Activated CD4-positive, CD25-positive, alpha-beta regulatory T cell treated with anti-CD3 and anti-CD28 coated beads, Interleukin-2, amount 50 U/mL, for 16 hours (primary cell): ENCODE measurements around the gene EIF4E1B.
A peak's percentile ranks its signal among the peaks of the same experiment; 100 is the strongest.

Experiments used
- DNase-seq: peaks from one replicate; pipeline ENCODE4 v3.0.0-alpha.2; 2020; ENCODE audit warnings: low read depth, low spot score

The EIF4E1B gene

GRCh38 chr5:176647030-176647842 lies 16.8 kb downstream of the EIF4E1B start, which contains the start of gene TSPAN17:
Gene TSPAN17, plus strand, starts transcription at chr5:176647484. Its CDS starts 132 bp downstream, at chr5:176647616.
- peak; percentile 93 for DNase-seq

GRCh38 chr5:176647843-176648473 lies 17.5 kb downstream of the EIF4E1B start:
- no peak for DNase-seq

GRCh38 chr5:176648474-176649194 lies 18.2 kb downstream of the EIF4E1B start:
- DNase-seq, result no peak

- no peak for DNase-seq
These were observed 19.9 kb downstream of the EIF4E1B start for GRCh38 chr5:176650354-176650884.

- no peak for DNase-seq
These were observed 21.1 kb downstream of the EIF4E1B start for GRCh38 chr5:176651472-176651980.

- DNase-seq, result no peak
These were observed 21.7 kb downstream of the EIF4E1B start for GRCh38 chr5:176652136-176652535.

GRCh38 chr5:176653401-176654385 lies 23.2 kb downstream of the EIF4E1B start:
- peak; percentile 62 for DNase-seq

- DNase-seq, result no peak
These were observed 24.4 kb downstream of the EIF4E1B start for GRCh38 chr5:176654856-176655255.

- DNase-seq, result no peak
These were observed 26.1 kb downstream of the EIF4E1B start for GRCh38 chr5:176656467-176656990.

- peak; percentile 21 for DNase-seq
These were observed 27.6 kb downstream of the EIF4E1B start for GRCh38 chr5:176658007-176658599.

GRCh38 chr5:176658817-176659511 lies 28.5 kb downstream of the EIF4E1B start:
- no peak for DNase-seq

- no peak for DNase-seq
These were observed 29.0 kb downstream of the EIF4E1B start for GRCh38 chr5:176659512-176659839.

GRCh38 chr5:176659860-176660461 lies 29.5 kb downstream of the EIF4E1B start:
- no peak for DNase-seq

- no peak for DNase-seq
These were observed 30.0 kb downstream of the EIF4E1B start for GRCh38 chr5:176660530-176660859.

- DNase-seq, result peak; percentile 69
These were observed 30.6 kb downstream of the EIF4E1B start for GRCh38 chr5:176660860-176661641.

- no peak for DNase-seq
These were observed 31.2 kb downstream of the EIF4E1B start for GRCh38 chr5:176661676-176662075.

- no peak for DNase-seq
These were observed 32.2 kb downstream of the EIF4E1B start for GRCh38 chr5:176662371-176663333.
